Head of caudate nucleus (tissue), 42 donors: Measurements from ENCODE around the gene TMEM198.

Experiments used
- DNase-seq, 42 donors: peaks; one replicate each; pipeline versions ENCODE4 v3.0.0 to v3.0.0-alpha.2; 2020 to 2021; ENCODE audit warnings: mixed read lengths in 7 of 42
- intact Hi-C: fragments of 100-400 bp; cut with DNase I; formaldehyde crosslinking; loops from one replicate; pipeline ENCODE4 v1.15.0; 2022

Gene TMEM198

DNA sequence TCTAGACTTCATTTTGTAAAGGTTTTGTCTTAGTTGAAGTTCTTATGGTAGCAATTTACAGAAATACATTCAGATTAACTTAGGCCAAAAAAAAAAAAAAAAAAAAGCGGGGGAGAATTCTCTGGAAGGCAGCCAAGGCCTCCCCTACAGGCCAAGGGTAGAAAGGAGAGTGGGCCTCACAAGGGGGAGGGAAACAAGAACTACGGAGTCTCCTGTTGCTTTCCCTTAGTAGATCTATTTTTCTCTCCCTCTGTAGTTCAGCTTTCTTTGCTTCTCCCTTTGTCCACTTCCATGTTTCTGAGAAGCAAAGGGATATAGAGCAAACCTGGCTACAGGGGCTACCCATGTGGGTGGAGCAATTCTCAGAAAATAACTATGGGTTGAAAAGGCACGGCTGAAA, 51.4 kb downstream of the TMEM198 start:
- DNase-seq: no peak

DNA sequence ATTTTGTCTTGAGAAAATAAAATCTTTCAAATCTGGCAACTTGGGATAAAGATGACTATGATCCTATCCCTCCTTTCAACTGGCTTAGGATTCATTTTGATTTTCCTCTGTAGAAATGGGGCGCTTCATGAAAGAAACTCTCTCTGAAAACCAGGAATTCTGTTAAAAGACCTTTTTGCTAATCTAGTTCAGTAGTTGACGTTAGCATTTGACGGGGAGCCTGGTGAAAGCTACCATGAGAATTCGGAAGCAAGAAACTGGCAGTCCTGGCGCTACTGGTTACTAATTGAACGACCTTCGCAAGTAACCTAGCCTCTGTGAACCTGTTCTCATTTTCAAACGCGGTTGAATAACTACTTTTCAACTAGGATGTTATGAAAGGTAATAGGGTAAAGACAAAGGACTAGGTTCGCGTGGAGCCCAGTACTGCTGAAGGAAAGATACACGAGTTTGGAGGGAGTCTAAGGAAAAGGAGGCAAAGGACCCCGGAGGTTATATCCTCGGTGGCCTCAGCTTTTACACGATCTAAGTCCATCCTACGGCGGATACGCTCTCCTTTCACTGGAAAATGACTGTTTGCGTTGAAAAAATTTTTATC, 53.2 kb downstream of the TMEM198 start:
- intact Hi-C loops: loop anchor here (5.0 kb wide), 1 partner anchor 55 kb away; the partner anchor contains the start of genes CHPF and TMEM198
- peak in 3 of 42 donors; percentile 9 to 12 (median 10) for DNase-seq

More for the DNA sequence above, 51.4 kb downstream of the TMEM198 start:
- intact Hi-C loops: loop anchor here (5.0 kb wide), 1 partner anchor 53 kb away; the partner anchor contains the start of genes CHPF and TMEM198

DNA sequence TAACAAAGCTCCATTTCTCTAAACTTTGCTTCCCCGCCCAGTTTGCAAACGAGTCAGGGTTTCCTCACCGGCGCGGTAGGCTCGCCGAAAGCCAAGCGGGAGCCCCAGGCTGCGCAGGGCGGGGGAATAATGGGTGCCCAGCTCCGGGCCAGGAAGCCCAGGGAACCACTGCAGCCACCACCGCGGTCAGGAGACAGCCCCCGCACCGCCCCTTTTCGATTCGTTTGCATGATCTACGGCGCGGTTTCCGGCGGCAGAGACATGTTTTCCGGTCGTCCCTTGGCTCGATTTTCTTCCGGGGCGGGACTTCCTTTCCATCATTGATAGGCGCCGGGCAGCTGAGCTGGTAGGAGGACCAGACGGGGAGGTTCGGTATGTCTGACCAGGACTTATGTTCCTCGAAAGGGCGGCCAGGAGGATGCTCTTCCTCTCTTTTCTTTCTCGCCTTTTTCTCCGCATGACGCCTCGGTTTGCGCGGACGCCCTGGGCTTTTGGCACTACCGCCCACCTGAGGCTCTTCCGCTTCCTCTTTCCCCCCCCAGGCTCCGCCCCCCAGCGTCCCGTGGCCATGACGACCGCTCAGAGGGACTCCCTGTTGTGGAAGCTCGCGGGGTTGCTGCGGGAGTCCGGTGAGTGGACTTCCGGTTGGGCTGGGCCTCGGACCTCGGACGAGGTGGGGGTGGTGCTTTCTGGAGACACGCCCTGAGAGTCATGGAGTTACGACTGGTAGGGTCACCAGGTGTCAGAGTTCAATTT, 53.9 kb downstream of the TMEM198 start, which contains the start of gene STK11IP:
STK11IP (plus strand) TSS at position 306 of the 756 bp plus-strand sequence; CDS start at position 569, 263 bp downstream.
- intact Hi-C loops: loop anchor here (5.0 kb wide), 1 partner anchor 55 kb away; the partner anchor contains the start of genes CHPF and TMEM198
- DNase-seq: peak; percentile 91 to 99 (median 96)

DNA sequence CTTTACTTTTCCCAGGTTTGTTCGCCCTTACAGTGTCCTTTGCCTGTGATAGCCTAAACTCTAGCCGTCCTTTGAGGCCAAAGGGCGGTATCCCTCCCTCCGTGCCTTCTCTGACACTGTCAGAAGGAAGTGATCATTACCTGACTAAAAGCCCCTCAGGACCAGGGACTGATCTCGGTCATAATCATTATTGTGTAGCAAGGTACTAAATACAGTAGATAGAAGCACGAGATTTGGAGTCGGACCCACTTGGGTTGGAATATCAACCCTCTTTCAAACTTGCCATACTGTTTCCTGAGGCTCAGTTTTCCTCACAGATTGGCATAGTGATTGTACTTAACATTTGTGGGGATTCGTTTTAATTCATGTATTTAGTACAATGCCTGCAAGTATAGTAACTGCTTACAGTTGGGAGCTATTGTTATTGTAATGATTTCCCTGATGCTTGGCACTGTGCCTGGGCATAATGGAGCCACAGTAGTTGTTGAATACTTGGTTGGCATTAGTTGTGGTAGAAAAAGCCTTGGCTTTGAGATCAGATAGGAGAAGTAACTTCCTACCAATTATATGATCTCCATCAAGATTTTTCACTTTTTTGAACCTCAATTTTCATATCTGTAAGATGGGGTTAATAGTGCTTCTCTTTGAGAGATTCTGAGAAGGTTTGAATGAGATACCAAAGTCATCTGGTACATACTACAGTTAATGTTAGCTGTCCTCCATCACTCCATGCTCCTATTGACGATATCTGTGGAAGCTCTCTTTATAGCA, 54.7 kb downstream of the TMEM198 start:
- intact Hi-C loops: loop anchor here (5.0 kb wide), 1 partner anchor 56 kb away; the partner anchor contains the start of genes CHPF and TMEM198
- no peak for DNase-seq
